G401 (cell line): Measurements from ENCODE around the gene SSNA1. TPM values are rescaled to one million over a fixed set of nuclear protein-coding genes. Genes with fewer than 3 reads are reported as not detected.

Experiments
- DNase-seq: peaks from one replicate; pipeline ENCODE4 v3.0.0-alpha.2; 2015; ENCODE audit warnings: low spot score
- in situ Hi-C: cut with HindIII; loops from 2 replicates; pipeline ENCODE4 v1.10.0; 2016; ENCODE audit warnings: low sequenced_read_pairs, mixed read lengths
- total RNA-seq: library from RNA; depleted of rRNA; stranded (reverse); fragments of >200 nt; shearing (Covaris generic); gene quantifications from 2 replicates; pipeline ENCODE4 v1.2.3, GENCODE V29; 2014

The SSNA1 gene
- total RNA-seq, 1 experiment from 2014 or later = 95.8 TPM

DNA sequence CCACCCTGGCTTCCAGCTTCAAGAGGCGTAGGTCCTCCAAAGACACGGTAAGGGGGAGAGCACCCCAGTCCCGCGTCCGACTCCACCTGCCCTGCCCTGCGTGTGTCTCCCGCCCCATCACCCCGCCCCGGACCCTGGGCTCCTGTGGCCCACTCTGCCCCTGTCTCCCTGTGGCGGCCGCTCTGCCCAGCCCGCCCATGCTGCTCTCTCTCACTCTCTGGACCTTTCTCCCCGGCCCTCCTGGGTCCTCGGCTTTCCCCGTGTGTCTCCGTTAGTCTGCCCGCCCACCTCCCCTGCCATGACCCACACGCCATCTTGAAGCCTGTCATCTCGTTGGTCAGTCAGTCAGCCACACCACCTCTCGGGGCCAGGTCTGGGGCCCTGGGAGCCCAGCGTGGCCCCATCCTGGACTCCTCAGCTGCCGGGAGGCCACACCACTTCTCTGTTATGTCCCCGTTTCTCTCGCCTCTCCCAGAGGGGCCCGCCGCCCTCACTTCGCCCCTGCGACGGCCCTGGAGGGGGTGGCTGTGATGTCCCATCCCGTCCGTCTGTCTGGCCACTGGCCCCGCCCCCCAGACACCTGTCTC lies 23.1 kb upstream of the SSNA1 start:
- in situ Hi-C loops = loop anchor here (25.0 kb wide), 1 partner anchor 228 kb away; the partner anchor contains the start of genes C8G and FBXW5
- DNase-seq = no peak

- DNase-seq = peak; percentile 73
- in situ Hi-C loops = loop anchor here (25.0 kb wide), 1 partner anchor 229 kb away; the partner anchor contains the start of genes C8G and FBXW5
These were observed 21.9 kb upstream of the SSNA1 start for GRCh38 chr9:137166380-137167229.

DNA sequence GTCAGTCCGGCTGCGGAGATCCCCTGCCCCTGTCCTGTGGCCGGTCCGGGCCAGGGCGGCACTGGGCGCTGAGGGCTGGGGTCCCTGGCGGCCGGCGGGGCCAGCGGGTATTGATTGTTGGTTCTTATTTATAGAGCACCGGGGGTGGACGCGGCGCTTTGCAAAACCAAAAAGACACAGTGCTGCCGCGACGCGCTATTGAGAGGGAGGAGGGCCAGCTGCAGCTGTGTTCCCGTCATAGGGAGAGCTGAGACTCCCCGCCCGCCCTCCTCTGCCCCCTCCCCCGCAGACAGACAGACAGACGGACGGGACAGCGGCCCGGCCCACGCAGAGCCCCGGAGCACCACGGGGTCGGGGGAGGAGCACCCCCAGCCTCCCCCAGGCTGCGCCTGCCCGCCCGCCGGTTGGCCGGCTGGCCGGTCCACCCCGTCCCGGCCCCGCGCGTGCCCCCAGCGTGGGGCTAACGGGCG lies 21.2 kb upstream of the SSNA1 start:
- in situ Hi-C loops = loop anchor here (25.0 kb wide), 1 partner anchor 230 kb away; the partner anchor contains the start of genes C8G and FBXW5
- DNase-seq = peak; percentile 45

DNA sequence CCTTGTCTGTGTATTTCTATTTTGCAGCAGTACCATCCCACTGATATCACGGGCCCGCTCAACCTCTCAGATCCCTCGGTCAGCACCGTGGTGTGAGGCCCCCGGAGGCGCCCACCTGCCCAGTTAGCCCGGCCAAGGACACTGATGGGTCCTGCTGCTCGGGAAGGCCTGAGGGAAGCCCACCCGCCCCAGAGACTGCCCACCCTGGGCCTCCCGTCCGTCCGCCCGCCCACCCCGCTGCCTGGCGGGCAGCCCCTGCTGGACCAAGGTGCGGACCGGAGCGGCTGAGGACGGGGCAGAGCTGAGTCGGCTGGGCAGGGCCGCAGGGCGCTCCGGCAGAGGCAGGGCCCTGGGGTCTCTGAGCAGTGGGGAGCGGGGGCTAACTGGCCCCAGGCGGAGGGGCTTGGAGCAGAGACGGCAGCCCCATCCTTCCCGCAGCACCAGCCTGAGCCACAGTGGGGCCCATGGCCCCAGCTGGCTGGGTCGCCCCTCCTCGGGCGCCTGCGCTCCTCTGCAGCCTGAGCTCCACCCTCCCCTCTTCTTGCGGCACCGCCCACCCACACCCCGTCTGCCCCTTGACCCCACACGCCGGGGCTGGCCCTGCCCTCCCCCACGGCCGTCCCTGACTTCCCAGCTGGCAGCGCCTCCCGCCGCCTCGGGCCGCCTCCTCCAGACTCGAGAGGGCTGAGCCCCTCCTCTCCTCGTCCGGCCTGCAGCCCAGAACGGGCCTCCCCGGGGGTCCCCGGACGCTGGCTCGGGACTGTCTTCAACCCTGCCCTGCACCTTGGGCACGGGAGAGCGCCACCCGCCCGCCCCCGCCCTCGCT lies 20.5 kb upstream of the SSNA1 start:
- in situ Hi-C loops = loop anchor here (25.0 kb wide), 1 partner anchor 231 kb away; the partner anchor contains the start of genes C8G and FBXW5
- peak; percentile 51 for DNase-seq

DNA sequence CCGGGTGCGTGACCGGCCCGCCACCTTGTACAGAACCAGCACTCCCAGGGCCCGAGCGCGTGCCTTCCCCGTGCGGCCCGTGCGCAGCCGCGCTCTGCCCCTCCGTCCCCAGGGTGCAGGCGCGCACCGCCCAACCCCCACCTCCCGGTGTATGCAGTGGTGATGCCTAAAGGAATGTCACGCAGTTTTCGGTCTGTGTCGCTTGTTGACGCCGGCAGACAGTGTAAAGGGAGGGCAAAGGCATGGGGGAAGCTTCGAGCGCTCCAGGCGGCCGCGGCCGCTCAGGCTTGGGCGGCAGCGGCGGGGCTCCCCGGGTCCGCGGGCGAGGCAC lies 19.9 kb upstream of the SSNA1 start:
- no peak for DNase-seq
- in situ Hi-C loops = loop anchor here (25.0 kb wide), 1 partner anchor 231 kb away; the partner anchor contains the start of genes C8G and FBXW5

DNA sequence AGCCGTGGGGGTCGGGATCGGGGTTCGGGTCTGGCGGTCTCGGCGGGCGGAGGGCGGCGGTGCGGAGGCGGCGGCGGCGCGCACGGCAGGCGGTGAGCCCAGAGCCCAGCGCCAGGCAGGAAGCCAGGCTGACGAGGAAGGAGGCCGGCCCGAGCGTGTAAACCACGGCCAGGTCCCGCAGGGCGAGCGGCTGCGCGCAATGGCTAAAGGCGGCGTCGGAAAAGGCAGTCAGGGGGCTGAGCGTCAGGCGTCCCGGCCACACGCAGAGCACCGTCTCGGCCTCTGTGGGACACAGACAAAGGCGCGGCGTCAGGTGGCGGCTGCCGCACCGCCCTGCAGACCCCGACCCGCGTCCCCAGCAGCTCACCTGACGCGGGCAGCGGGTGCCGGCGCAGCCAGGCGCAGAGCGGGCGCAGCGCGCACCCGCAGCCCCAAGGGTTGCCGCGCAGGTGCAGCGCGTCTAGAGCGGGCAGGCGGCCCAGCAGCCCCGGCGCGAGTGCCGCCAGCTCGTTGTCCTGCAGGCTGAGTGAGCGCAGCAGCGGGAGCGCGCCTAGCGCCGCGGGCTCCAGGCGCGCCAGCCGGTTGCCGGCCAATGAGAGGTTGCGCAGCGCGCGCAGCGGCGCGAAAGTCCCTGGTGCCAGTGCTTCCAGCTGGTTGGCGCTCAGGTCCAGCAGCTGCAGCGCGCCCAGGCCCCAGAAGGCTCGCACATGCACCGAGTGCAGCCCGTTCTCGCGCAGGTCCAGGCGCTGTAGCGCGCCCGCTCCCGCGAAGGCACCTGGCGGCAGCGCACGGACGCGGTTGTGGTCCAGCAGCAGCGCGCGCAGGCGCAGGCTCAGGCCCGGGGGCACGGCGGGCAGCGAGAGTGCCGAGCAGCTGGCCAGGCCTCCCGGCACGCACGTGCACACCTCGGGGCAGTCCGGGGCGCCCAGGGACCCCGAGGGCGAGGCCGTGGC lies 19.3 kb upstream of the SSNA1 start:
- DNase-seq = peak; percentile 76
- in situ Hi-C loops = loop anchor here (25.0 kb wide), 1 partner anchor 232 kb away; the partner anchor contains the start of genes C8G and FBXW5

DNA sequence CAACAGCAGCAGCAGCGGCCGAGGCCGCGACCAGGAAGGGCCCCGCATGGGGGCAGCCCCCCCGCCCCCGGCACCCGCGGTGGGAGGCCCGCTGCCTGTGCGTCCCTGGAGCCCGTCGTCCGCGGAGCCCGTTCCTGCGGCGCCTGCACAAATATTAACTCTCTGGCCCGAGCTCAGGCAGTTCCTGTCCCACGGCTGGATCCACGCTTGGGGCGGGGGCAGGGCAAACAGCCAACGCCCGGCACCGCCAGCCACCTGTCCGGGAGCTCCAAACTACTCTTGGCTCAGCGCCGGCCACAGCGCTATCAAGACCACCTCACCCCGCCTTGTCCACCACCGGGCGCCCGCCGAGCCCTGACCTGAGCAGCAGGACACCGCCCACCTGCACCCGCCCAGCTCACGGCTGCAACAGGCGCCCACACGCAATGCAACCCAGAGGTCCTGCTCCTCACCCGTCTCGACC lies 18.5 kb upstream of the SSNA1 start, which contains the start of gene LRRC26:
Gene LRRC26 (minus strand): TSS at position 156 of the 463 bp plus-strand sequence. CDS start 108 bp downstream, at position 48.
- in situ Hi-C loops = loop anchor here (25.0 kb wide), 1 partner anchor 233 kb away; the partner anchor contains the start of genes C8G and FBXW5
- no peak for DNase-seq

DNA sequence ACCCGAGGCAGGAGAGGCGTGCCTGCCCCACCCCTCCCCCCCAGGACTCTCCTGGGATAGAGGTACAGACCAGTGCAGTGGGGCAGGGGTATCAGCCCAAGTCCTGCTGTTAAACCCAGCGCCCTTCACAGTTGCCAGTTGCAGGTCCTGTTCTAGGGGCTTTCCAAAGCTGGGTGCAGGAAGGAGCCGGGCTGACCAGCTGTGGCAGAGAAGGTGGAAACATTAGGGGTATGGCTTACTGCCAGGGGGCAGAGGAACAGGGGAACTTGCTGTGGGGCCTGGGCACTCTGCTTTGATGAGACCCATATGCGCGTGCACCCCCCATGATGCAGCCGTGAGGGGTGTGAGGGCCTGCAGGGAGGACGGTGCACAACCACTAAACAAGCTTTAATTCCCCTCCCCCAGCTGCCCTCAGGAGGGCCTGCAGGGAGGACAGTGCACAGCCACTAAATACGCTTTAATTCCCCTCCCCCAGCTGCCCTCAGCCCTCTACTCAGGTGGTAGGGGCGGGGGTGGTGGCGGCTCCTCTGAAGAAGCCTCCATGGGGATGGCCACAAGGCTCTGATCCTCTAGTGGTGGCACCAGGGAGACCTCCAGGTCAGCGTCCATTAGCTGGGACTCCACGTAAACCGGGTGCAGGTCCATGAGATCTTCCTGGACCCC lies 17.9 kb upstream of the SSNA1 start:
- in situ Hi-C loops = loop anchor here (25.0 kb wide), 1 partner anchor 233 kb away; the partner anchor contains the start of genes C8G and FBXW5
- DNase-seq = no peak

DNA sequence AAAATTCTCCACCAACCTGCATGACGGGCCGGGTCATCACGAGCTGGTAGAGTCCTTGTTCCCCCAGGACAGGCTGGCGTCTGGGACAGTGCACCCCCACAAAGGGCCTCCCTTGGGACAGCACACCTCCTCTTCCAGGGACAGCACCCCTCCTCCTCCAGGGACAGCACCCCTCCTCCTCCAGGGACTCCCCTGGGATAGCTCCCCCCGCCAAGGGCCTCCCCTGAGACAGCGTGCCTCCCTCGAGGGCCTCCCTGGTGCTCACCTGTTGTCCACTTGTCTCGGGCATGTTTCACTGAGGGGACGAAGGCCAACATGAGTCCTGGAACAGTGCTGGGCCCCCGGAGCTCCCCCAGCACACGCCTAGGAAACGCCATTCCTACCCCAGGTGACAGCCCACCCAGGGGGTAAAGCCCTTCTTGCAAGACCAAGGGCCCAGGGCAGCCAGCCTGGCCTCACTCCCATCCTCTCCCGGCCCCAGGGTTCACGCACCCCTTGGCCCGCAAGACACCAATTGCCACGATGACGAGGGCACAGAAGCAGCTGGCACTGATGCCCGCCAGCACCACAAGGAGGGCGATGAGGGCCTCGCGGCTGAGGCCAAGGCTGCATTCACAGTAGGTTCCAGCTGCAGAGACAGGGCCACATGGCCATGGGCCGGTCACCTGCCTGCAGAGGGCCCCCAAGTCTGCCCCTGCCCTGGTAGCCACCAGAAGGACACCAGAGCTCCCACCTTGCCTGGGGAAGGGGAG lies 17.2 kb upstream of the SSNA1 start:
- DNase-seq = no peak
- in situ Hi-C loops = loop anchor here (25.0 kb wide), 1 partner anchor 234 kb away; the partner anchor contains the start of genes C8G and FBXW5

GRCh38 chr9:137172901-137173795 lies 15.3 kb upstream of the SSNA1 start:
- DNase-seq = peak; percentile 54
- in situ Hi-C loops = loop anchor here (25.0 kb wide), 1 partner anchor 236 kb away; the partner anchor contains the start of genes C8G and FBXW5

DNA sequence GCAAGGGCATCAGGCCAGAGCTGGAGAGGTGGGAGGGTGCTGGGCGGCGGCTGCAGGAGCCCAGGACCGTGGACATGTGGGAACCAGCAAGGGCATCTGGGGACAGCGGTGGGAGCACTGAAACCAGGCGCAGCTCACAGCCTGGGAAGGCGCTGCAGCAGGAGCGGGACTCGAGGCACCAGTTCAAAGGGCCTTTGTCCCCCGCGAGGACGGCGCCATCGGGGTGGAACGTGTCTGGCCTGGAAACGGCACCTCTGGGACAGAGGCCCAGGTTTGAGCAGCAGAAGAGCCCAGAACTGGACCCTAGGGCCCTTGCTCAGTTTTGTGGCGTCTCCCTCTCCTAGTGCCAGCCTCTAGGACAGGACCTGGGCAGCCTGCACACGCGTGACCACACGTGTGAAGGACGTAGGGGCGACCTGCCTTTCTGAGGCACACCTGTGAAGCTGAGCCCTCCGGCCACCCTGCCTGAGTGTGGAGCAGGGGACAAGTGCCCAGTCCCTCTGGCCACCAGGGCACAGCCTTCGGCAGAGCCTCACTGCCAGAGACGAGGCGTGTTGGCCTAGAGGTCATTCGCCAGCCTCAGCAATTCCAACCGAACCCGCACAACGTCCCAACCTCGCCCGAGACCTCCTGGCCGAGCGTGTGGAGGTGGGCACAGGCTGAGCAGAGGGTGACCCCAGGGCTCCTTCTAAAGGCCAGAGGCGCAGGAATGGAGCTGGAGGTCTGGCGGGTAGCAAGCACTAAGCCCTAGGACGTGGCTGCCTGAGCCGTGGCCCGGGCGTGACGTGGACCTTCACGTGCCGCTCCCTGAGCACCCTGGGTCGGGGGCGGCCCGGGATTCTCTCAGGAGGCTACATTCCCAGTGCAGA lies 14.4 kb upstream of the SSNA1 start:
- in situ Hi-C loops = loop anchor here (25.0 kb wide), 1 partner anchor 237 kb away; the partner anchor contains the start of genes C8G and FBXW5
- no peak for DNase-seq

GRCh38 chr9:137174722-137175293 lies 13.7 kb upstream of the SSNA1 start:
- DNase-seq = peak; percentile 67
- in situ Hi-C loops = loop anchor here (25.0 kb wide), 1 partner anchor 238 kb away; the partner anchor contains the start of genes C8G and FBXW5

- no peak for DNase-seq
- in situ Hi-C loops = no loop called here
These were observed 13.0 kb upstream of the SSNA1 start for GRCh38 chr9:137175345-137175961.
